ENCODE data around the gene DVL2.

Gene DVL2

DNA sequence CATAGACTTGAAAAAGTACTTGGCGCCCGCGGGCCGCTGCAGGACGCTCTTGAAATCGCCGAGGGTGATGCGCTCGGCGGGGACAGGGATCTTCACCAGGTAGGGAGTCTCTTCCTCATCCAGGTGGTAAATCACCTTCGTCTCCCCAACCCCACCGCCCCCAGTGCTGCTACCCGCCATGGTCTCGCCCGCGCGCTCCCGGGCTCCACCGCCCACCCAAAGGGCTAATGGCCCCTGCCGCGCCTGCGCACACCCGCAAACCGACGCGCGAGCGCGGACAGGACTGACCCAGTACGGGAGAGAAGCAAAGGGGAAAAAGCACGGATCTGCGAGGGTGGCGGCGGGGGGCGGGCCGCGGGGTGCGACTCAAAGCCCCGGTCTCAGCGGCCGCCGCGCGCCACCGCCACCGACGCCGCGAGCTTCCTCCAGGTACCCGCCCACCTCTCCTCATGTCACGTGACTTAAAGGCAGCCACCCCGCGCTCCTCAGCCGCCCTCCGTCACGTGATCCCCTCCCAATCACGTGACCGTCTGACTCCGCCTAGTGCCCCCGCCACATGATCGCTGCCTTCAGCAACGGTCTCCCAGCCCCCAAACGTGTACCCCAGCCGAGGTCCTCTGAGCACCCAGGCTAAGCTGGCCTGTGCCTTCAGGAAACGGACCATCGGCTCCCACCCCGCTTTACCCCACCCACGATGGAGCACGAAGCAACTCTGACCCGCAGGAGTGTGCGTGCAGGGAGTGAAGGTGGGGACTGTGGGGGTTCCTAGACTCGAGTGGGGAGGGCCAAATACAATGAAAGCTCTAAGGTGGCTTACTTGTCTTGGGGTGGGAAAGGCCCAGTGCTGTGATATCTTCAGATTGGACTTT lies at the start of gene DVL2:
DVL2 (minus strand) TSS at position 435 of the 869 bp plus-strand sequence; CDS start at position 180, 255 bp downstream.
- in situ Hi-C loops (cut with HindIII; ENCODE audit: low sequenced_read_pairs), result no loop called here

DNA sequence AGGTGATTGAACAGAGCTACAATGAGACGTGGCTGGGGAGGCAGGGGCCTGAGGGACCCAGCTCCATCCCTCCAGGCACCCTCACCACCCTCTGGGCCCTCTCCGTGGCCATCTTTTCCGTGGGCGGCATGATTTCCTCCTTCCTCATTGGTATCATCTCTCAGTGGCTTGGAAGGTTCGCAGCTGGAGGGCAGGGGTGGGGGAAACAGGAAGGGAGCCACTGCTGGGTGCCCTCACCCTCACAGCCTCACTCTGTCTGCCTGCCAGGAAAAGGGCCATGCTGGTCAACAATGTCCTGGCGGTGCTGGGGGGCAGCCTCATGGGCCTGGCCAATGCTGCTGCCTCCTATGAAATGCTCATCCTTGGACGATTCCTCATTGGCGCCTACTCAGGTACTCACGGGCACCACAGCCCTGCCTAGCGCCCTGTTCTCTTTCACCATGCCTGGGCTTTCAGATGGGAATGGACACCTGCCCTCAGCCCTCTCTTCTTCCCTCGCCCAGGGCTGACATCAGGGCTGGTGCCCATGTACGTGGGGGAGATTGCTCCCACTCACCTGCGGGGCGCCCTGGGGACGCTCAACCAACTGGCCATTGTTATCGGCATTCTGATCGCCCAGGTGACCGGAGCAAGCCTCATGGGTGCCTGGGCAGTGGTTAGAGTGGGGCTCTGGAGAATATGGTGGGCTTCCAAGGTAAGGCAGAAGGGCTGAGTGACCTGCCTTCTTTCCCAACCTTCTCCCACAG lies 49.3 kb upstream of the DVL2 start:
- in situ Hi-C loops (cut with HindIII; ENCODE audit: low sequenced_read_pairs), result no loop called here

DNA sequence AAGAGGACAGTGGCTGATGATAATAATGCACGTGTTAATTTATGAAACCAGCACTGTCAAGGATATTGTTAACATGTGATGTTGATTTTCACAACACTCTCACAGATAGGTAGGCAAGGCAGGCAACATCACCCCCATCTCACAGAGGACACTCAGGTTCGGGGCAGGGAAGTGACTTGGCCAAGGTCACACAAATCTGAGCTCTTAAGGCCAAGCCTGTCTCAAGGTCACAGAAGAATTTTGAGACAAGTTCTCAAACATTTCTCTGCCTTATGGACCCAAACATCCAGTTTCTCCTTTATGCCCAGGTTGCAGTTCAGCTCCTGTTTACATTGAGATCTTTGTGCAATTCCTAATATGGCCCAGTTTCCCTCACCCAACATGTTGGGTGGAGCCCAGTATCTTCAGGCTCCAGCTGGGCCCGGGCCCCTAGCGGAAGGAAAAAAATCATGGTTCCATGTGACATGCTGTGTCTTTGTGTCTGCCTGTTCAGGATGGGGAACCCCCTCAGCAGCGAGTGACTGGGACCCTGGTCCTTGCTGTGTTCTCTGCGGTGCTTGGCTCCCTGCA lies 48.5 kb upstream of the DVL2 start:
- in situ Hi-C loops (cut with HindIII; ENCODE audit: low sequenced_read_pairs), result no loop called here

DNA sequence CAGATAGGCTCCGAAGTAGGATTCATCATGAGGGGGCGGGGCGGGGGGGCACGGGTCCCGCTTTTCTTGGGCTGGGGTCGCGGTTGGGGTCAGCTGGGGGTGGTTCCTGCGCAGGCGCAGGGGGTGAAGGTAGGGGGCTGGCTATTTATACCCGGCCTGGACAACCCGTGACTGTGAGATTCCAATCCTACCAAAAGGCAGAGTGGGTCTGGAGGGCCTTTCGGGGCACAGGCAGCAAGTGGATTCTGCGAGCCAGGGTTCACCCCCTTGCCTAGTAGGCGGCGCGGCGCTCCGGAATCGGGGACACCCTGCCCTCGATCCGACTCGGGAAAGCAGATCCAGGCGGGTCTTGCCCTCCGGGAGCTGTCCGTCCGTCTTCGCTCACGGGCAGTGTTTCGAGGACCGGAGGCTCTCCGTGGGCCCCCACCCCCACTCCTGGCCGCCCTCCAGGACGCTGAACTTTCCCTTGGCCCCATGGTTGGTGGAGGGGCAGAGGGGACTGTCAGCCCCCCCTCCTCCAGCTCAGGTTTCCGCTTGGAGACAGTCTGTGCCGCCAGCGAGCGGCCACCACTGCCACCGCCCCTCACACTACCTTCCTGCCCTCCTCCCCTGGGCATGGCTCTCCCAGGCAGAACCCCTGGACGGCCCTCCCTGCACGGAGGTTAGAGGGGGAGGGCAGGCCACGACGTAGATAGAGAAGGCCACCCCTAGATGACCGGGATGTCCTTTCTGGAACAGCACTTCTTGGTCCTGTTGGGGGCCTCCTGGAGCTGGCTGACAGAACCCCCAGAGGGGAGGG lies 47.8 kb upstream of the DVL2 start:
- in situ Hi-C loops (cut with HindIII; ENCODE audit: low sequenced_read_pairs), result no loop called here

DNA sequence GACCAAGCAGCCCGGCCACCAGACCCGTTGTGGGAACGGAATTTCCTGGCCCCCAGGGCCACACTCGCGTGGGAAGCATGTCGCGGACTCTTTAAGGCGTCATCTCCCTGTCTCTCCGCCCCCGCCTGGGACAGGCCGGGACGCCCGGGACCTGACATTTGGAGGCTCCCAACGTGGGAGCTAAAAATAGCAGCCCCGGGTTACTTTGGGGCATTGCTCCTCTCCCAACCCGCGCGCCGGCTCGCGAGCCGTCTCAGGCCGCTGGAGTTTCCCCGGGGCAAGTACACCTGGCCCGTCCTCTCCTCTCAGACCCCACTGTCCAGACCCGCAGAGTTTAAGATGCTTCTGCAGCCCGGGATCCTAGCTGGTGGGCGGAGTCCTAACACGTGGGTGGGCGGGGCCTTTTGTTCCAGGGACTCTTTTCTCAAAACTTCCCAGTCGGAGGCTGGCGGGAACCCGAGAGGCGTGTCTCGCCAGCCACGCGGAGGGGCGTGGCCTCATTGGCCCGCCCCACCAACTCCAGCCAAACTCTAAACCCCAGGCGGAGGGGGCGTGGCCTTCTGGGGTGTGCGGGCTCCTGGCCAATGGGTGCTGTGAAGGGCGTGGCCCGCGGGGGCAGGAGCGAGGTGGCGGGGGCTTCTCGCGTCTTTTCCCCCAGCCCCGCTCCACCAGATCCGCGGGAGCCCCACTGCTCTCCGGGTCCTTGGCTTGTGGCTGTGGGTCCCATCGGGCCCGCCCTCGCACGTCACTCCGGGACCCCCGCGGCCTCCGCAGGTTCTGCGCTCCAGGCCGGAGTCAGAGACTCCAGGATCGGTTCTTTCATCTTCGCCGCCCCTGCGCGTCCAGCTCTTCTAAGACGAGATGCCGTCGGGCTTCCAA lies 47.0 kb upstream of the DVL2 start, which contains the start of gene SLC2A4:
SLC2A4 (plus strand) TSS at position 645 of the 879 bp plus-strand sequence; CDS start at position 862, 217 bp downstream.
- in situ Hi-C loops (cut with HindIII; ENCODE audit: low sequenced_read_pairs), result no loop called here

DNA sequence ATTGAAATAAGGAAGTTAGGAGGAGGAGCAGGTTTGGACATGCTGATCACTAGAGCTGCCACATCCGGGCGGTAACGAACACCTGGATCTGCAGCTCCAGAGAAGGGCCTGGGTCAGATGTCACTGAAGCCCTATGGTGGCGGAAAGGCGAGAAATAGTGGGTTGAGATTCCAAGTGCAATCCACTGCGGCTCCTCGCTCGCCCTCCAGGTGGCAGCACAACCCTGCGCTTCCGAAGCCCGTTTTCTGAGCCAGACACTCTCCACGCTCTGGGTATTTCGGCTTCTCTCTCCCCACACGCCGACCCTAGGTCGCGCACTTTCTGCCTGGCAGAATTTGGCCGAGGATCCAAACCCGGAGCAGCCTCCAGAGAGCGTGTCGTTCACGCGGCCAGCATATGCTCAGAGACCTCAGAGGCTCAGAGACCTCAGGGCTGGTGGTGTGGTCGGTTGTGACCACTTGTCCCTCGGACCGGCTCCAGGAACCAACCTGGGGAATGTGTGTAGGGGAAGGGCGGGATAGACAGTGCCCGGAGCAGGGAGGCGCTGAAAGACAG lies 46.3 kb upstream of the DVL2 start:
- in situ Hi-C loops (cut with HindIII; ENCODE audit: low sequenced_read_pairs), result no loop called here

DNA sequence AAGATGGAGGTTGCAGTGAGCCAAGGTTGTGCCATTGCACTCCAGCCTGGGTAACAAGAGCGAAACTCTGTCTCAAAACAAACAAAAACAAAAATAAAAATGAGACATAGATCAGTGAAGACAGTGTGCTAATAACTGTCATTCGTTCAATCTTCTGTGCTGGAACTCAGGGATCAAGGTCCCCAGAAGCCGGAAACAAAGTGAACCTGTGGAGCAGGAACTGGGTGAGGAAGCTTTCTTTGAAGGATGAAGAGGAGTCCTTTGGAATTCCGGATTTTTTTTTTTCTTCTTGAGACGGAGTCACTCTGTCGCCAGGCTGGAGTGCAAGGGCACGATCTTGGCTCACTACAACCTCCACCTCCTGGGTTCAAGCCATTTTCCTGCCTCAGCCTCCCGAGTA lies 45.1 kb upstream of the DVL2 start:
- in situ Hi-C loops (cut with HindIII; ENCODE audit: low sequenced_read_pairs), result no loop called here

DNA sequence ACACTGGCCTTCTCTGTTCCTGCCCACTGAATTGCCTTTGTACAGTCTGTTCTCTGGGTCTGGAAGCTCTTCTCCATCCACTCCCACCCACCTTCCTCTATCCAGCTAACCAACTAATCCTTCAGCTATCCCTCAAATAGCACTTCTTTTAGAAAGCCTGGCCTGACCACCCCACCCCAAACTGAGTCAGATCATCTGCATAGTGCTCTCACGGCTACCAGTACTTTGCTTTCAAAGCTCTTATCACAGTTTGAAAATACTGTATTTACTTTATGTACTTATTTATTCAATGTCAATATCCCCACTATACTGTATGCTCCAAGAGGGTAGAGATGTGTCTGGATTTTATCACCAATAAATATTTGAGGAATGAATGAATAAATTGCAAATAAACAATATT lies 32.5 kb upstream of the DVL2 start:
- in situ Hi-C loops (cut with HindIII; ENCODE audit: low sequenced_read_pairs), result no loop called here

DNA sequence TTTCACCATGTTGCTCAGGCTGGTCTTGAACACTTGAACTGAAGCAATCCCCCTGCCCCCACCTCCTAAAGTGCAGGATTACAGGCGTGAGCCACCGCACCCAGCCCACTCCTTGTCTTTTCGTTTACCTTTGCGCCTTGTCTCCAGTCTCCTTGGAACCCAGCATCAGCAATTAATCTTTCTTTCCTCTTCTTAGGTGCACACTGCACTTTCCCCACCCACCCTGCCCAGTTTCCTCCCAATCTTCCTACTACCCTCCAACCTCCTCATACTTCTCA lies 29.4 kb upstream of the DVL2 start:
- in situ Hi-C loops (cut with HindIII; ENCODE audit: low sequenced_read_pairs), result no loop called here

DNA sequence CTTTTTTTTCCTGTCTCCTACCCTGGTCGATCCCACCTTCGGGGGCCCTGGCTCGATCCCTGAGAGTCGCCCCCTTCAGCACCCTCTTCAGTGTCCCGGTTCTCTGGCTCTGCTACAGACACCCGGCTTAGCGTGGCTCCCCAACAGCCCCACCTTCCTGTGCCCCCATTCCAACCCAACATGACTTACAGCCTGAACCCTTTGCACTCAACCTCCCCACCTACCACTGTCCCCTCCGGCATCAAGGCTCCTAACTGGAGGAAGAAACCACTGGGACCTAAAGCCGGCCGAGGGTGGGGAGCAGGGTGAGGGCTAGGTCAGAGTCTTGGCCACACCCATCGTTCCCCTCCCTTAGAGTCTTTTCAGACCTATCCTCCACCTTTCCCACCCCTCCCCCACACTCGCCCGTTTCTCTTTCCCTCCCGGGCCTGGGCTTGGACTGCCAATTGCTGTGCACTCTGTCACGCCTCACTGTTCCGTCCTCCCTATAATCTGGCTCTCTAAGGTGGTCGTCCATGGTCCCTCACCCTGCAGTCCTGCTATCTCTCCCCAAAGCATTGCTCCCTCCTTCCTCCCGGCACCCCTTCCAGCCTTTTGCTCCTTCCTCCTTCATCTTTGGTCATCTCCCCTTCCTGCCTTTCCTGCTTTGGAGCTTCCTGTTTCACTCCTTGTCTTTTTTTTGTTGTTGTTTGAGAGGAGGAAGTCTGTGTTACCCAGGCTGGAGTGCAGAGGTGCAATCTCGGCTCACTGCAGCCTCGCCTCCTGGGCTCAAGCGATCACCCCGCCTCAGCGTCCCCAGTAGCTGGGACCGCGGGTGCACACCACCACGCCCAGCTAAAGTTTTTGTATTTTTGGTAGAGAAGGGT lies 28.9 kb upstream of the DVL2 start:
- in situ Hi-C loops (cut with HindIII; ENCODE audit: low sequenced_read_pairs), result no loop called here

DNA sequence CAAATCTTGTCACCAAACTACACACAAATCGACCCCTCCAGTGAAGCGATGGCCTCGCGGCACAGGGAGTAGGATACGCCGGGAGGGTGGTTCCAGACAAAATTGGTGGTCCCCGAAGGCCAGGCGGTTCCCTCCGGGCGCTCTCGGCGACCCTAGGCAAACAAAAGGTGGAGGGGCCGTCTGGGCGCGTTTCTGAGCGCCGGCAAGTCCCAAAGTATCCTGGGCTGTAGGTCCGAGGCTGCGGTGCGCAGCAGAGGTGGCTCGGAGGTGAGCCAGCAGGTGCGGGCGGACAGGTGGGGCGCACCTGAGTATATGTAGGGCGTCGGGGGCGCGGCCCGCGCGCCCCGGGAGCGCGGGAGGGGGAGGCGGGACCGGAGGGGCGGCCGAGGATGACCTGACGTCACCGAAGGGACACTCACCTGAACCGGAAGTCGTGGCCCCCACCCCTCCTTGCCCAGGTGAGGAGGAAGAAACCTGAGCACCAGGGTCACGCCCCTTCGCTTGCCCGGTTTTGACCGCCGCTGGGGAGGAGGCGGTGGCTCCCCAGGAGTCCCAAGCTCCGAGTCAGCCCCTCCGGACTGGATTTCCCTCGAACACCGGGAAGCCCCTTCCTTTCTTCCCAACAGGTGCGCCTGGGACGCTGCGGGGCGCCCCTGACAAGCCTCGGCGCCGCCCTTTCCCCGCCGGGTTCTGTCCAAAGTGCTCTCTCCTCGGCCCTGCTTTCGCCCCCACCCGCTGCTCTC lies 28.0 kb upstream of the DVL2 start, which contains the start of gene CLDN7:
CLDN7 (minus strand) TSS at position 287 of the 743 bp plus-strand sequence. CDS start 435 bp downstream, outside the sequence.
- in situ Hi-C loops (cut with HindIII; ENCODE audit: low sequenced_read_pairs), result no loop called here

DNA sequence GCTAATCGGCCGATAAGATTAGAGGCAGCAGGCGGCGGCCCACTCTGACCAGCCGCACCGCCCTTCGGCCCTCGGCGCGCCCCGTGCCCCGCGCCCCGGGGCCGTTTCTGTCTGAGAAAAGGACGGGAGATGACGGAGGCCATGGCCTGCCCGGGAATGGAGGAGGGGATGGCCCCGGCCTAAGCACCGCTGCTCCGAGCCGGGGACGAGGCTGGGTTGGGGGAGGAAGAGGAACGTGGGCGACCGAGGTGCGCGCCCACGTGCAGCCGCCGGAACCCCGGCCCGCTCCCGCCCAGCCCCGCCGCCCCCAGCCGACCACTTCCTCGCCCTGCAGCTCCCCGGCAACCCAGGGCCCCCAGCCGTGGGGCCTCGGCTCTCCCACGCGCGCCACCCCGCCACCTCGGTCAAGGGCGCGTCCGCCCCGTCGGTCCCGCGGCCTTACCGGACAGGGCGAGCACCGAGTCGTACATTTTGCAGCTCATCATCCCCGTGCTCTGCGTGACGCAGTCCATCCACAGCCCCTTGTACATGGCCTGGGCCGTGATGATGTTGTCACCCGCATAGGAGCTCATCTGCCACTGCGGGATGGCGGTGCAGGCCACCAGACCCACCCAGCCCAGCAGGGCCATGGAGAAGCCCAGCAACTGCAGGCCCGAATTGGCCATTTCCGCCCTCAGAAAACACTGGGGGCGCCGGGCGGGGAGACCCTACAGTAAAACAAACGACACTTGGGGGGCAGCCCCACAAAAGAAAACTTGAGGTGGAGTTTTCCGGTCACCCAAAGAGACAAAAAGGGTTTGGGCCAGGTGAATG lies 27.3 kb upstream of the DVL2 start:
- in situ Hi-C loops (cut with HindIII; ENCODE audit: low sequenced_read_pairs), result no loop called here

DNA sequence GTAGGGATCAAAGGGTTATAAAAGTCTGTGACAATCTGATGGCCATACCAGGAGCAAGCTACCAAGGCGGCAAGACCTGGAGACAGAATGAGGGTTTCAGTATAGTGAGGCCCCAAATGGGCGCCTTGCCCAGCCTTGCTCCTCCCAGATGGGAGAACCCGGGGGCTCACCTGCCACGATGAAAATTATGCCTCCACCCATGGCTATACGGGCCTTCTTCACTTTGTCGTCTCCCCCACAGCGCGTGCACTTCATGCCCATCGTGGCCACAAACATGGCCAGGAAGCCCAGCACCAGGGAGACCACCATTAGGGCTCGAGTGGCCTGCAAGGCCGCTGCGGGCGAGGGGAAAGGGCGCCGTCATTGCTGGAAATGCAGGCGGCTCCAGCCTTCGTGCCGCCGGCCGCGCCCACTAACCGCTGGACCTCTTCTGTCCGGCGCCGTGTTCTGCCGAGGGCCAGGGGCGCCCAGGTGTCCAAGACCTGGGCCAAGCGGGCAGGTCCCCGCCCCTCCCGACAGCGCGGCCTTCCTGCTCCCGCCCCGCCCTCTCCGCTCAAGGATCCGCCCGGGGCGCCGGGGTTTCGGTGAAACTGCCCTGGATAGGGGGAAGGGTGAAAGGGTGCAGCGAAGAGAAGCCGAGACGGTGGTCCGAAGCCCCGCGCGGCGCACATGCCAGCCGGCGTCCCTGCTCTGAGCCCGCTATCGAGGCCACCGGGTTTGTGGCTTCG lies 26.5 kb upstream of the DVL2 start:
- in situ Hi-C loops (cut with HindIII; ENCODE audit: low sequenced_read_pairs), result no loop called here

DNA sequence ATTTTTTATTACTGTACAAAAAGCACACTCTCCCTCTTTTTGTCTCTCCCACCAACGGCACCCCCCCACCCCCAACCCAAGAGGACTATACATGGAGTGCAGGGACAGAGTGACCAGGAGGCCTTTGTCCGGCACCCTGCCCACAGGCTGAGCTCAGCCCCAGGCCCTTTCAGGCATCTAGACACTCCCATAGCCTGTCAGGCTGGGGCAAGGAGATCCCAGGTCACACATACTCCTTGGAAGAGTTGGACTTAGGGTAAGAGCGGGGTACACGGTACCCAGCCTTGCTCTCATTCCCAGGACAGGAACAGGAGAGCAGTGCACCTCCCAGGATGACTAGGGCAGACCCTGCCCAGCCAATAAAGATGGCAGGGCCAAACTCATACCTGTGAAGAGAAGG lies 25.8 kb upstream of the DVL2 start:
- in situ Hi-C loops (cut with HindIII; ENCODE audit: low sequenced_read_pairs), result no loop called here

DNA sequence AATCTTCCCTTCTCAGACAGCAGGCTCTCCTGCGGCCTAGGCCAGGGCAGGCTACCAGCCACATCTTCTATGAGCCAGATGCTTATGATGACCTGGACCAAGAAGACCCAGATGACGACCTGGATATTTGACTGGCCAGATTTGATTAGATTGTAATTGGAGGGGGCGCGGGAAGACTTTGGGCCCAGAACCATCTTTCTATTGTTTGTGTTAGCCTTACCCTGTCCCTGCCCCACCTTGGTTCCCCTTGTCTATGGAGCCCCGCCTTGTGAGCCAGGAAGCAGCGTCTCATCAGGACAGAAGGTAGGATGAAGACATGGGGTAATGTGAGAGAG lies 25.2 kb upstream of the DVL2 start:
- in situ Hi-C loops (cut with HindIII; ENCODE audit: low sequenced_read_pairs), result no loop called here

DNA sequence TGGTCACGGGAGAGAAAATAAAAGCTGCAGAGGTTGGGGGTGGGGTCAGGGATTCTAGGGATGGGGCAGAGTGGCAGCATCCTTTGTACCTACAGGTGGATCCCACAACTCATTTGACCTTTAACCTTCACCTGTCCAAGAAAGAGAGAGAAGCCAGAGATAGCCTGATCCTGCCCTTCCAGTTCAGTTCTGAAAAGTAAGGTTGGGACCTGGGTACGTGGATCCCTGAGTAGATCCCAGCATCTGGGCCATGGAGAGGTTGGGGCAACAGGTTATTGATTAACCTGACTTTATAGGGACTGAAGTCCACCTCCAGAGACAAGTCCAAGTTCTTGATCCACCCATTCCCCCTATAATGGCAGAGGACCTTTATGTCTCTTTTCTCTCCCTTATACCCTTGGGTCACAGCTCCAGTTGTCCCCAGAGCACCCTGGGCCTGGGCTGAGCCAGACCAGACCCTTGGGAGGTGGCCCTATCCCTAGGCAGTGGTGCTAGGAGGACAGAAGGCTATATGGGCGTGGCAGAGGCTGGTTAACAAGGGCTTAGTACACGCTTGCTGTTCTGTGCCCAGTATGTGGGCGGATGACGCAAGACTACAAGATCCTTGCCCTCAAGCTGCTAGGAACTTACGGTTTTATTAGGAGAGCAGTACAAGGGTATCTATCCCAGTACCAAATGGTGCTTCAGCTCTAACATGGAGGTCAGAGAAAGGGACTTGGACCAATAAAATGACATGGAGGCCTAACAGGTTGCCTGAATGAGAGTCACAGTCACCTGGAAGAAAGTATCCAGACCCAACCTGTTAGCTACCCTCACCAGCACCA lies 24.6 kb upstream of the DVL2 start:
- in situ Hi-C loops (cut with HindIII; ENCODE audit: low sequenced_read_pairs), result no loop called here
